WI38 (cell line): ENCODE results near the gene ANKDD1B.
"Not testable (repeated sequence)": the region's sequence is repeated elsewhere in the genome, so short reads cannot be mapped to it uniquely, and the experiment has no call there.

Experiments used
- H3K4me3 ChIP-seq: 2 replicates; pipeline ENCODE4 v1.5.1; 2011; ENCODE audit warnings: low read depth, mild to moderate bottlenecking, control low read depth, low read length
- TF ChIP-seq, protein P1 (sequence below): IDR thresholded peaks from 2 replicates; pipeline ENCODE4 v1.5.1; 2012; ENCODE audit warnings: low read depth, mild to moderate bottlenecking, control low read depth, low read length

The ANKDD1B gene

DNA sequence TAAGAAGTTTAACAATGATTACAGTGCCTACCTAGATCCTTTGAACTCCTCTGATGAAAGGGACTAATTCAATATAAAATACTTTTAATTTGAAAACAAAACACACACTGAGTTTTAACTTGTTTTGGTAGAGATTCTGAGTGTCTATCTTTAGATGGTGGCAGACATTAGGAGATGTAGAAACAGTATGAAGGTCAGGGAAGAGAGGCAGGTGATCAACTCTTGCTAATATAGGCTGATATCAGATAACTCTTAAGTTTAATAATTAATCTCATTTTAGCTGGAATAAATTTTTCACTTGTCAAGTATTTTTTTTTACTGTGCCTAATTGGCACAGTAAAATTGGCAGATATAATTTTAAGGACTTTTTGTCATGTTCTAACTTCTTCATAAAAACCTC is 75.2 kb downstream of the ANKDD1B start:
- TF ChIP-seq, protein P1, sequence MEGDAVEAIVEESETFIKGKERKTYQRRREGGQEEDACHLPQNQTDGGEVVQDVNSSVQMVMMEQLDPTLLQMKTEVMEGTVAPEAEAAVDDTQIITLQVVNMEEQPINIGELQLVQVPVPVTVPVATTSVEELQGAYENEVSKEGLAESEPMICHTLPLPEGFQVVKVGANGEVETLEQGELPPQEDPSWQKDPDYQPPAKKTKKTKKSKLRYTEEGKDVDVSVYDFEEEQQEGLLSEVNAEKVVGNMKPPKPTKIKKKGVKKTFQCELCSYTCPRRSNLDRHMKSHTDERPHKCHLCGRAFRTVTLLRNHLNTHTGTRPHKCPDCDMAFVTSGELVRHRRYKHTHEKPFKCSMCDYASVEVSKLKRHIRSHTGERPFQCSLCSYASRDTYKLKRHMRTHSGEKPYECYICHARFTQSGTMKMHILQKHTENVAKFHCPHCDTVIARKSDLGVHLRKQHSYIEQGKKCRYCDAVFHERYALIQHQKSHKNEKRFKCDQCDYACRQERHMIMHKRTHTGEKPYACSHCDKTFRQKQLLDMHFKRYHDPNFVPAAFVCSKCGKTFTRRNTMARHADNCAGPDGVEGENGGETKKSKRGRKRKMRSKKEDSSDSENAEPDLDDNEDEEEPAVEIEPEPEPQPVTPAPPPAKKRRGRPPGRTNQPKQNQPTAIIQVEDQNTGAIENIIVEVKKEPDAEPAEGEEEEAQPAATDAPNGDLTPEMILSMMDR = no peak
- H3K4me3 ChIP-seq = no peak overlapping the region

DNA sequence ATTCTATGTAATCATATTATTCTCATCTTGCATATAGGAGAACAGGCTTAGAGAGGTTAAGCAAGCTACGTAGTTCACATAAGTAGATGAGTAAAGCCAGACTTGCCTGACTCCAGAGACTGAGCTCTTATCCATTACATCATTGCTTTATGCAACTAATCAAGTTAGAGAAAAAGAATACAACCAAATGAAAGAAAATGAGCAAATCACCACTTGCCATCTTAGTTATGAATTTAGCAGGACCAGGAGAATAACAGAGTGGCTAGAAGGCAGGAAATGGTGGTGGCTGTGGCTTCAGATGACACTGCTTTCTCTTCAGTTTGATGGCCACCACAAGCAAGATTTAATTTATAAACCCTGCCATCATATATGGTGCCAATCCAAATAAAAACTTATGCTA is 79.4 kb downstream of the ANKDD1B start:
- no peak overlapping the region for H3K4me3 ChIP-seq

DNA sequence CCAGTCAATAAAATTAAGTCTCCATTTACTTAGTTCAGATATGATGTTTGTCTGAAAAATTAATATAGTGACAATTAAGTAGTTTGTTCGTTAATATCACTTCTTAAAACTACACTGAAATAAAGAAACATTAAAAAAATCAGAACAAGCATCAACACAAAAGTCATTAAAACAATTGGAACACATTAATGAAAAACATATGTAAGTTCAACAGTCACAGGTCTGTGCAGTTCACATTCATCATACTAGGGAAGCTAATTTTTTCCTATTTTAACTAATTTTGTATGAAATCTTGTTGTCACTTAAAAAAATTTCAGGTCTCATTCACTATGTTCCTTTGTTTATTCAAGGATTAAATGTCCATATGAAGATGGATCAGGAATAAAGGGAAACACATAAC is 83.5 kb downstream of the ANKDD1B start:
- no peak overlapping the region for H3K4me3 ChIP-seq
- TF ChIP-seq, protein P1 = no peak

More for the DNA sequence above, 79.4 kb downstream of the ANKDD1B start:
- TF ChIP-seq, protein P1 = no peak

DNA sequence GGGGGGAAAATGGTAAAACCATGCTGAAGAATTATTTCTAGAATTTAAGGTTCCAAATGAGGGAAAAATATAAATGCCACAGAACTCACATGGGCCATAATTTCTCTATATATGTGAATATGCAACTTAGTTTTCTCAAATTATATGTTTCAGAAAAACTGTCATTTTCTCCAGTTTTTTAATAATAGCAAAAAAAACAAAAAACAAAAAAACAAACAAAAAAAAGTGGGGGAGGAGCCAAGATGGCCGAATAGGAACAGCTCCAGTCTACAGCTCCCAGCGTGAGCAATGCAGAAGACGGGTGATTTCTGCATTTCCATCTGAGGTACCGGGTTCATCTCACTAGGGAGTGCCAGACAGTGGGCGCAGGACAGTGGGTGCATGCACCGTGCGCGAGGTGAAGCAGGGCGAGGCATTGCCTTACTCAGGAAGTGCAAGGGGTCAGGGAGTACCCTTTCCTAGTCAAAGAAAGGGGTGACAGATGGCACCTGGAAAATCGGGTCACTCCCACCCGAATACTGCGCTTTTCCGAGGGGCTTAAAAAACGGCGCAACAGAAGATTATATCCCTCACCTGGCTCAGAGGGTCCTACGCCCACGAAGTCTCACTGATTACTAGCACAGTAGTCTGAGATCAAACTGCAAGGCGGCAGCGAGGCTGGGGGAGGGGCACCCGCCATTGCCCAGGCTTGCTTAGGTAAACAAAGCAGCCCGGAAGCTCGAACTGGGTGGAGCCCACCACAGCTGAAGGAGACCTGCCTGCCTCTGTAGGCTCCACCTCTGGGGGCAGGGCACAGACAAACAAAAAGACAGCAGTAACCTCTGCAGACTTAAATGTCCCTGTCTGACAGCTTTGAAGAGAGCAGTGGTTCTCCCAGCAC is 84.5 kb downstream of the ANKDD1B start:
- H3K4me3 ChIP-seq = not testable (repeated sequence)

DNA sequence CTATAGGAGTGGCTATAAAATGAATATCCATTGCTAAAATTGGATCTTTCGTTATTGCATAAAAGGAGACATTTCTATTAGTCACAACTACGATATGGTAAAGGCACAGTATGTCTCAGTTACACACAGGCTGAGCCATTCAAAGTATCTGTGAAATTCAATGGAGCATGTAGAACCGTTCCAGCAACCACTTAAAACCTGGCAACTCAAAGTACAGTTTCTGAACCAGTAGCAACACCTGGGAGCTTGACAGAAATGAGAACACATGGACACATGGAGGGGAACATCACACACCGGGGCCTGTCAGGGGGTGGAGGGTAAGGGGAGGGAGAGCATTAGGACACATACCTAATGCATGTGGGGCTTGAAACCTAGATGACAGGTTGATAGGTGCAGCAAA is 90.6 kb downstream of the ANKDD1B start:
- TF ChIP-seq, protein P1 = no peak

DNA sequence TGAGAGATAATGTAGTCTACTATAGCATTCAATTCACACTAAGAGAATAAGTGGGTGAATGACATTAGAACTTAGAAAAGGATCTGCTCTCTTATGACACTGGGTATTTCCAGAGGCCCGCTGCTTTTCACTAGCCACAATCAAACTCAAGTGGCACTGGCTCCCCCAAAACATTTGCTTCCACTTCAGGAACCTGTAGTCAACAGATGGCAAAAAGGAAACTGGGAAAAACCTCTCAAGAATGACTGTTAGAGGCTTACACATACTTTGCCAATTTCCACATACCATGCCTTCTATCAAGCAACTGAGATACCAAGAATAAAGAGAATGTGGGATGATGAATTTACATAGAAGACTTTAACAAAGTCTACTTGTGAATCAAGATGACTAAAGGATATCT is 94.8 kb downstream of the ANKDD1B start:
- no peak overlapping the region for H3K4me3 ChIP-seq
- TF ChIP-seq, protein P1 = no peak

More for the DNA sequence above, 90.6 kb downstream of the ANKDD1B start:
- H3K4me3 ChIP-seq = no peak overlapping the region

DNA sequence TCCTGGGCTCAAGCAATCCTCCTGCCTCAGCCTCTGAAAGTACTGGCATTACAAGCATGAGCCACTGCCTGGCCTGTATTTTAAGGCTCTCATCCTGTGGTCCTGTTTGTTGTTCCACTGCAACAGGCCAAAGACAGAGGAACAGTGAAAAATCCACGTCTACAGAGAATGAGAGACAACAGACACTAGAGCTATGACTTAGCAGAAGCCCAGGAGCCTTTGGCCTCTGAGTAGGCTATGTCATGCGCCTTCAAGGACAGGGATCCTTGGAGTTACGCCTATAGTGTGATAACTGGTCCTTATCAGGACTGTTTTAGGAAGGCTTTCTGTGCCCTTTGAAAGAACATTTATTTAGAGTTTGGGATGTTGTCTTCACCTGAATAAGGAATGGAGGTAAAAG is 95.5 kb downstream of the ANKDD1B start:
- TF ChIP-seq, protein P1 = no peak
- no peak overlapping the region for H3K4me3 ChIP-seq

DNA sequence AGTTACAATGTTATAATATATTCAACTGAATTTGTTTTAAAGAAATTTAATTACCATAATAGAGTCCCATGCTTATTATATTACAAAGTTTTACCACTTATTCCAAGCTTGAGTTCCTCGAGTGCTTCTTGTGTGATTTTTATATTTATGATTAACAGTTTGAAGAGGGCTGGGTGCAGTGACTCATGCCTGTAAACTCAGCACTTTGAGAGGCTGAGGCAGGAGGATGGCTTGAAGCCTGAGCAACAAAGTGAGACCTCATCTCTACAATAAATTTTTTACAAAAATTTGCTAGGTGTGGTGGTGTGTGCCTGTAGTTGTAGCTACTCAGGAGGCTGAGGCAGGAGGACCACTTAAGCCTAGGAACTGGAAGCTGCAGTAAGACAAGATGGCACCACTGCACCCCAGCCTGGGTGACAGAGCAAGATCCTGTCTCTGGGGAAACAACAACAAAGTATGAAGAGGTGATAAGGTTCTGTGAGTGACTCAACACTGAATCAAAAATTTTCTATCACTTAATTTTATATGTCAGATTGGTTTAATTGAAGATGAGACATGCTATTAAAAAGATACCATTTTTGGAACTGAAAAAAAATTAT is 96.8 kb downstream of the ANKDD1B start:
- TF ChIP-seq, protein P1 = no peak
- no peak overlapping the region for H3K4me3 ChIP-seq
